Thoracic aorta (tissue), 2 donors: ENCODE measurements around the gene EEF1G. TPM values are rescaled to one million over a fixed set of nuclear protein-coding genes. Genes with fewer than 3 reads are reported as not detected.

Source experiments
- ATAC-seq: fragments of 150-250 bp; one replicate; pipeline ENCODE4 v1.8.0; 2017; ENCODE audit warnings: low read depth; ENCODE audit not compliant: insufficient number of reproducible peaks, low FRiP score
- DNase-seq: peaks from one replicate; pipeline ENCODE4 v3.0.0-alpha.2; 2020; ENCODE audit warnings: low spot score
- H3K27ac ChIP-seq, 2 donors: fragments of 200-600 bp; sonication (generic); 1 replicate in 1 of 2; 2 replicates in 1 of 2; pipeline ENCODE4 v1.5.1; 2016; ENCODE audit warnings: mild to moderate bottlenecking in 2 of 2, moderate library complexity in 2 of 2
- H3K27me3 ChIP-seq: fragments of 200-600 bp; sonication (generic); replicated peaks from 2 replicates; pipeline ENCODE4 v1.6.0; 2016; ENCODE audit warnings: mild to moderate bottlenecking; ENCODE audit not compliant: insufficient read depth
- H3K36me3 ChIP-seq: fragments of 200-600 bp; sonication (generic); one replicate; pipeline ENCODE4 v1.5.1; 2016
- H3K4me1 ChIP-seq, 2 donors: fragments of 200-600 bp; sonication (generic); 1 replicate in 1 of 2; 2 replicates in 1 of 2; pipeline versions ENCODE4 v1.5.1 to v1.6.0; 2016; ENCODE audit warnings: low read depth in 2 of 2, mild to moderate bottlenecking in 1 of 2; ENCODE audit not compliant: control insufficient read depth in 1 of 2
- H3K4me3 ChIP-seq: fragments of 200-600 bp; sonication (generic); 2 replicates; pipeline ENCODE4 v1.5.1; 2016; ENCODE audit warnings: mild to moderate bottlenecking
- H3K9me3 ChIP-seq: fragments of 200-600 bp; sonication (generic); 2 replicates; pipeline ENCODE4 v1.5.1; 2016
- total RNA-seq, 2 donors: library from RNA; depleted of rRNA; stranded (reverse); fragments of >200 nt; gene quantifications; one replicate each; pipeline versions ENCODE4 v1.1.0 to v1.2.3, GENCODE V29; 2016
- TF ChIP-seq, protein P1 (sequence below): fragments of 200-600 bp; sonication (generic); IDR thresholded peaks from one replicate; pipeline ENCODE4 v1.5.1; 2019; ENCODE audit warnings: antibody characterized with exemption

EEF1G gene
- total RNA-seq, 2 donors from 2014 or later, result 719 to 780 TPM

DNA sequence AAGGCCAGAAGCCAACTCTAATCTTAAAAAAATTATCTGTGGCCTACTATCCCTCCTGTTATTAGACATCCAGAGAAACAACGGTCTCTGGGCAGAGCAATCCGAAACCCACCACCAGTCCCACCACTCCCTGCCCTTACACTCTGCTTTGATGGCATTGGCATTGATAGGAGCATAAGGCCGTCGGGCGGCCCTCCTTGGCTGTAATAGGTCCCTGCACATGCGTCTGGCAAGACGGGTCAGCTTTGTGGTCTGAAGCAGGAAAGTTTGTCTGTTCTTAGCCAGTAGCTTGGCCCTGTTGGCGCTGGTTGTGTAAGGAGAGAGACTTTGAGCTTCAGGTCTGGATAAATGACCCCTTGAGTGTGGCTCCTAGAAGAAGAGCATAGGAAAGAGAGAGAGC is 21.4 kb upstream of the EEF1G start:
- peaks cover 50% of the 10 kb centered on the region for H3K36me3 ChIP-seq
- peaks cover 27 to 42% of the 10 kb centered on the region in 2 donors for H3K4me1 ChIP-seq
- no peaks in the 10 kb centered on the region for H3K27me3 ChIP-seq

DNA sequence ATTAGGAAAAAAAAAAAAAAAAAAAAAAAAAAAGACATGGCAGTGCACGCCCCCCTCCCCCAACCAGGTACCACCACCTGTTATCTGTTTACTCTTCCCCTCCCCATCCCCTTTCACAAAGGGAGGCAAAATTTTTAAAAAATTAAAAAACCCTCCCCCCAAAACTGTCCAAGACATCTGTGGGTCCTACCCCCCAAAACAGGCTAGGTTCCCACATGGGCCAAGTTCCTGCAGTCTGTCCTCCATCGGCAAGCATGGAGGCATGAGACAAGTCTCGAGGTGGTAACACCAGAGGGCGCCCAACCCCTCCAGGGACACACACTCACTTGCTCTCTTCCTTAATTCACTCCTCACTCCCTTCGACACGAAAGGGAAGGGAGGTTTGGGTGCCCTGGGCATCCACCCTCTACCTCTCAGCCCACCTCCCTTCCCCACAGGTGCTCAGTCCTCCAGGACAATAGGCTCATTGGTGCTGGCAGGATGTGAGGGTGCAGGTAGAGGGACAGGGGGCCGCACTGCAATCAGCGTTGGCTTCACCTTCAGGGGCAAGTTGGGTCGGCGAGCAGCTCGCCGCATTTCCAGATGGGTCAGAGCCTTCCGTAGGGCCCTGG is 19.8 kb upstream of the EEF1G start:
- H3K27ac ChIP-seq, result peak overlapping the region in 1 of 2 donors; percentile 96
- DNase-seq (no peak), ATAC-seq (no peak)
- H3K27me3 ChIP-seq, result no peaks in the 10 kb centered on the region
- peaks cover 12 to 32% of the 10 kb centered on the region in 2 donors for H3K4me1 ChIP-seq
- H3K4me3 ChIP-seq, result no peak overlapping the region
- H3K9me3 ChIP-seq, result no peaks in the 10 kb centered on the region
- TF ChIP-seq, protein P1, sequence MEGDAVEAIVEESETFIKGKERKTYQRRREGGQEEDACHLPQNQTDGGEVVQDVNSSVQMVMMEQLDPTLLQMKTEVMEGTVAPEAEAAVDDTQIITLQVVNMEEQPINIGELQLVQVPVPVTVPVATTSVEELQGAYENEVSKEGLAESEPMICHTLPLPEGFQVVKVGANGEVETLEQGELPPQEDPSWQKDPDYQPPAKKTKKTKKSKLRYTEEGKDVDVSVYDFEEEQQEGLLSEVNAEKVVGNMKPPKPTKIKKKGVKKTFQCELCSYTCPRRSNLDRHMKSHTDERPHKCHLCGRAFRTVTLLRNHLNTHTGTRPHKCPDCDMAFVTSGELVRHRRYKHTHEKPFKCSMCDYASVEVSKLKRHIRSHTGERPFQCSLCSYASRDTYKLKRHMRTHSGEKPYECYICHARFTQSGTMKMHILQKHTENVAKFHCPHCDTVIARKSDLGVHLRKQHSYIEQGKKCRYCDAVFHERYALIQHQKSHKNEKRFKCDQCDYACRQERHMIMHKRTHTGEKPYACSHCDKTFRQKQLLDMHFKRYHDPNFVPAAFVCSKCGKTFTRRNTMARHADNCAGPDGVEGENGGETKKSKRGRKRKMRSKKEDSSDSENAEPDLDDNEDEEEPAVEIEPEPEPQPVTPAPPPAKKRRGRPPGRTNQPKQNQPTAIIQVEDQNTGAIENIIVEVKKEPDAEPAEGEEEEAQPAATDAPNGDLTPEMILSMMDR, result peak; percentile 36
- peaks cover 52% of the 10 kb centered on the region for H3K36me3 ChIP-seq

More for the DNA sequence above, 21.4 kb upstream of the EEF1G start:
- Histone ChIP-seq H3K27ac (no peak overlapping the region), H3K9me3 (no peaks in the 10 kb centered on the region), H3K4me3 (no peak overlapping the region)
- no peak for ATAC-seq
- no peak for DNase-seq
- TF ChIP-seq, protein P1, result no peak

DNA sequence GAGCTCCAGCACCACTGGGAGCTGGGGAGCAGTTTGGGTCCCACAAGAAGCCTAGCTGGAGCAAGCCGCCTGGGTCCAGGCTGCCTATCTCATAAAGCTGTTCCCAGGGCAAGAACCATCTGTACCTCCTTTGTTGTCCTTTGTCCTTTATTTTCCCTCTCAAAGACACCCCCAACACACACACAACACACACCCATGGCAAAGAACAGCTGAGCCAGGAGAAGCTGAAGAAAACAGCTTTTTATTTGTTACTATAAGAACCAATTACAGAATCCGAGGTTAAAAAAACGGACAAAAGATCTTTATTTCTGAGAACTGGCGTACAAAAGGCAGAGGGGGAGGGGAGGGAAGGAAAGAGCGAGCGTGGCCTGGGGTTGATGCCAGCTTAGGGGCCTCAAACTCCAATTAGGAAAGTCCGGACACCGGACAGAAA is 19.3 kb upstream of the EEF1G start:
- H3K9me3 ChIP-seq, result no peaks in the 10 kb centered on the region
- ATAC-seq (no peak), DNase-seq (no peak)
- H3K4me3 ChIP-seq, result no peak overlapping the region
- H3K27ac ChIP-seq, result peak overlapping the region; percentile 89 to 96
- H3K27me3 ChIP-seq, result no peaks in the 10 kb centered on the region
- H3K4me1 ChIP-seq, result peaks cover 12 to 27% of the 10 kb centered on the region in 2 donors
- peaks cover 49% of the 10 kb centered on the region for H3K36me3 ChIP-seq
- TF ChIP-seq, protein P1, result no peak

DNA sequence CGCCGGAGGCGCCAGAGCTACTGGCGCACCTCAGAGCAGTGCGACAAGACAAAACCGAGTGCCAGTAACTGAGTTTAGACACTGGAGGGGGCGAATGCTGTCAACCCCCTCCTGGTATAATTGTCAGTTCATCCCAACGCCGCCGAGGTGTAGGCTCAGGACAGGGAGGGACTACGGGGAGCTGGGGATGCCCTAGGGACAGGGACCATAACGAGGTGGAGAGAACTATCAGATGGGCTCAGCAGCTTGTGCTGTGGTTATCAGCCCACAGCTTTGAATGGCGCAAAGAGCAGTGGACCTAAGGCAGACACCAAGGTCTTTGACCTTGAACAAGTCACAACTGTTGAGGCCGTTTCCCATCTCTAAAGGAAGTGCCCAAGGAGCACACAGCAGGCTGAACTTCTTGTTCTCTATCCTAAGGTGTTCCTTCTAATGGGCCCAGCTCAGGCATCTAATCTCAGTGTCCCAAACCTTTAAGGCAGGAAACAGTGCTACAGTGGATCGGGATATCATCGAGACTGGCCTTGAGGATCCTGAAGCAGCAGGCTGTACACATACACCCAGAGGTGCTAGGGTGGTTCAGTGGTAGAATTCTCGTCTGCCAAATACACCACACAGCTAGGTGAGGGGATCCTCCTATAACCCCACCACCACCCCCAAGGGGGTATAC is 18.6 kb upstream of the EEF1G start:
- H3K27ac ChIP-seq, result peak overlapping the region; percentile 89 to 96
- TF ChIP-seq, protein P1, result no peak
- peaks cover 12 to 27% of the 10 kb centered on the region in 2 donors for H3K4me1 ChIP-seq
- DNase-seq, result no peak
- no peak for ATAC-seq
- peak overlapping the region; percentile 80 for H3K4me3 ChIP-seq
- peaks cover 49% of the 10 kb centered on the region for H3K36me3 ChIP-seq
- no peaks in the 10 kb centered on the region for H3K27me3 ChIP-seq
- no peaks in the 10 kb centered on the region for H3K9me3 ChIP-seq

DNA sequence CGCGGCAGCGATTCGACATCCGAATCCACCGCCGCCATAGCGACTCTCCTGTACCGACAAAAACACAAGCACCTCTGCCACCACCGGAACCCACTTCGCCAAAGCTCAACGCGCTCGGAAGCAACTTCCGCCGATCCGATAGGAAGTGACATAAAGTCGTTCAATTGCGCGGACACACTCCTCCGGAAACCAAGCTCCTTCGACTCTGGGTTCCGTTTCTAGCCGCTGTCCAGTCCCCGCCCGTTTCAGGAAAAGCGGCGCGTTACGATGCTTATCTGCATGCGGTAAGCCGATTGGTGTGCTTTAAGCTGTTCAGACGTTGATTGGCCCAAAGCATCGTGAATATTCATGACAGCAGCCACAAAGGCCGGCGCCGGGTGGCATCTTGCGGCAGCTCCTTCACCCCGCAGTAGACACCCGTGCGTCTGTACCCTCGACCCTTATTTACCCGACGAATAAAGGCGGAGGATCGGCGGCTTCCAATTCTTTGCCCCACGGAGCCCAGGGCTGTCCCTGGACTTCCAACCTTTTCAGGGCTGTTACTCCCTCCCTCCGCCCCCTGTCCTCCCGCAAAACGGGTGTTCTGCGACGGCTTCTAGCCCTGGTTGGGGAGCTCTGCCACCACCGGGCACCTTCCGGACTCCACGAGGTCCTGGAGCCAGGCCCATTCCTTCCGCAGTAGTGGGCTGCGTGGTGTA is 17.9 kb upstream of the EEF1G start, which contains the start of gene TUT1:
Gene TUT1 (minus strand): TSS at position 76 of the 698 bp plus-strand sequence. CDS start 38 bp downstream, at position 38.
- Histone ChIP-seq H3K4me1 (peaks cover 12 to 27% of the 10 kb centered on the region in 2 donors), H3K9me3 (no peaks in the 10 kb centered on the region), H3K36me3 (peaks cover 43% of the 10 kb centered on the region), H3K4me3 (peak within 1 kb of the TSS; percentile 80), H3K27ac (peak within 1 kb of the TSS; percentile 89 to 96), H3K27me3 (no peaks in the 10 kb centered on the region)
- DNase-seq, result peak; percentile 91
- TF ChIP-seq, protein P1, result no peak
- peak; percentile 98 for ATAC-seq
